ENCODE data around the gene SH3PXD2A. TPM values are rescaled to one million over a fixed set of nuclear protein-coding genes. Genes with fewer than 3 reads are reported as not detected.

SH3PXD2A gene
- total RNA-seq, 4 donors from 2014 or later = 26.5 to 56.9 (median 33.3) TPM

DNA sequence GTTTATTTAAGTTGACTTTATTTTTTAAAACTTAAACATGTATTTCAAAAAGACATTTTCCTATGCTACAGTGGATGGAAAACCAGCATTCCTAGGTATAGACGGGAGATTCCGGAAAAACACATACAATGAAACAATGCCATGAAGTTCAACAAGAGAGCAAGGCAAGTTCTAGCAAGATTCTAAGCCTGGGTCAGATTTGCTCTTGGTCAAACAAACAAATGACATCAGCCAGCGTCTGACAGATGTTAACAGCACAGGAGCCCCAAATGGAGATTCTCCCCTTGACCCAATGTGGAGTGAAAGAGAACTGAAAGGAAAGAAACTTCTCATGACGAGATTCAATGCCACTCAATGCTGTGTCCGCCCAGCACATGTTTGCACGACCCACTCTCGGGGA is 212.0 kb downstream of the SH3PXD2A start:
- intact Hi-C loops (cut with DNase I; ENCODE audit: low total_unique reads) (no loop called here), in situ Hi-C loops (cut with MboI; ENCODE audit: low pct_ligation_motif_present in 1 of 4, low pct_unique_long_range_greater_than_20kb in 1 of 4, low sequenced_read_pairs in 3 of 4) (no loop called here)
- WGBS, 2 donors (ENCODE audit: low coverage in 1 of 2) = 89 to 90% methylated on average over 7 of the region's 7 CpGs
- Histone ChIP-seq H3K9me3 (no peaks in the 10 kb centered on the region), H3K36me3 (no peaks in the 10 kb centered on the region), H3K4me3 (no peak overlapping the region), H3K27me3 (no peaks in the 10 kb centered on the region), H3K4me1 (peaks cover 5 to 35% (median 16%) of the 10 kb centered on the region in 4 donors), H3K27ac (peak overlapping the region; percentile 18 to 28 (median 27))
- TF ChIP-seq POLR2A (IDR thresholded peaks at IDR 0.05) = no peak
- no peak for TF ChIP-seq EP300 (IDR thresholded peaks at IDR 0.05; ENCODE audit: low read depth)
- TF ChIP-seq, protein P1, sequence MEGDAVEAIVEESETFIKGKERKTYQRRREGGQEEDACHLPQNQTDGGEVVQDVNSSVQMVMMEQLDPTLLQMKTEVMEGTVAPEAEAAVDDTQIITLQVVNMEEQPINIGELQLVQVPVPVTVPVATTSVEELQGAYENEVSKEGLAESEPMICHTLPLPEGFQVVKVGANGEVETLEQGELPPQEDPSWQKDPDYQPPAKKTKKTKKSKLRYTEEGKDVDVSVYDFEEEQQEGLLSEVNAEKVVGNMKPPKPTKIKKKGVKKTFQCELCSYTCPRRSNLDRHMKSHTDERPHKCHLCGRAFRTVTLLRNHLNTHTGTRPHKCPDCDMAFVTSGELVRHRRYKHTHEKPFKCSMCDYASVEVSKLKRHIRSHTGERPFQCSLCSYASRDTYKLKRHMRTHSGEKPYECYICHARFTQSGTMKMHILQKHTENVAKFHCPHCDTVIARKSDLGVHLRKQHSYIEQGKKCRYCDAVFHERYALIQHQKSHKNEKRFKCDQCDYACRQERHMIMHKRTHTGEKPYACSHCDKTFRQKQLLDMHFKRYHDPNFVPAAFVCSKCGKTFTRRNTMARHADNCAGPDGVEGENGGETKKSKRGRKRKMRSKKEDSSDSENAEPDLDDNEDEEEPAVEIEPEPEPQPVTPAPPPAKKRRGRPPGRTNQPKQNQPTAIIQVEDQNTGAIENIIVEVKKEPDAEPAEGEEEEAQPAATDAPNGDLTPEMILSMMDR (IDR thresholded peaks at IDR 0.05) = no peak
- no peak for TF ChIP-seq POLR2AphosphoS5 (IDR thresholded peaks at IDR 0.05)
- no peak for DNase-seq

DNA sequence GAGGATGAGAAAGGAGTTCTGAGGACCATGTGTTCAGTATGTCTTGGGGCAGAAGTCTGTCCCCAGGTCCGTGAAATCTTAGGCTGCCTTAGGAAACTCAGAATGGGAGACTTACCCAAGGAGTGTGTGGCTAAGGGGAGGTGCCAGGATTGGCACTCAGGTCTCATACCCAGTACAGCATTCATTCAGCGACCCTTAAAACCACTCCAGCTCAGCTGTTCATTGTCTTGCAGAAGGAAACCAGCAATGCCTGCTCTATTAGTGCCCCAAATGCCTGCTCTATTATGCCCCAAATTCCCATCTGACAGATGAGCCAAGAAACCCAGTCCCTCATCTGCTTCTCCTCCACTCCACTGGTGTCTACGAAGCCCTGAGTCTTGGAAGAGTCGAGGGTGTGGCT is 214.1 kb downstream of the SH3PXD2A start:
- intact Hi-C loops (cut with DNase I; ENCODE audit: low total_unique reads) = no loop called here
- no peaks in the 10 kb centered on the region for H3K36me3 ChIP-seq
- DNase-seq = no peak
- H3K9me3 ChIP-seq = no peaks in the 10 kb centered on the region
- H3K4me3 ChIP-seq = no peak overlapping the region
- peaks cover 24 to 48% (median 26%) of the 10 kb centered on the region in 4 donors for H3K4me1 ChIP-seq
- no peak overlapping the region for H3K27ac ChIP-seq
- in situ Hi-C loops (cut with MboI; ENCODE audit: low pct_ligation_motif_present in 1 of 4, low pct_unique_long_range_greater_than_20kb in 1 of 4, low sequenced_read_pairs in 3 of 4) = no loop called here
- H3K27me3 ChIP-seq = no peaks in the 10 kb centered on the region
- no peak for TF ChIP-seq EP300 (IDR thresholded peaks at IDR 0.05; ENCODE audit: low read depth)
- TF ChIP-seq, protein P1 (IDR thresholded peaks at IDR 0.05) = no peak
- no peak for TF ChIP-seq POLR2A (IDR thresholded peaks at IDR 0.05)
- no peak for TF ChIP-seq POLR2AphosphoS5 (IDR thresholded peaks at IDR 0.05)
- WGBS, 2 donors (ENCODE audit: low coverage in 1 of 2) = 60 to 78% methylated on average over 1 to 4 of the region's 4 CpGs

DNA sequence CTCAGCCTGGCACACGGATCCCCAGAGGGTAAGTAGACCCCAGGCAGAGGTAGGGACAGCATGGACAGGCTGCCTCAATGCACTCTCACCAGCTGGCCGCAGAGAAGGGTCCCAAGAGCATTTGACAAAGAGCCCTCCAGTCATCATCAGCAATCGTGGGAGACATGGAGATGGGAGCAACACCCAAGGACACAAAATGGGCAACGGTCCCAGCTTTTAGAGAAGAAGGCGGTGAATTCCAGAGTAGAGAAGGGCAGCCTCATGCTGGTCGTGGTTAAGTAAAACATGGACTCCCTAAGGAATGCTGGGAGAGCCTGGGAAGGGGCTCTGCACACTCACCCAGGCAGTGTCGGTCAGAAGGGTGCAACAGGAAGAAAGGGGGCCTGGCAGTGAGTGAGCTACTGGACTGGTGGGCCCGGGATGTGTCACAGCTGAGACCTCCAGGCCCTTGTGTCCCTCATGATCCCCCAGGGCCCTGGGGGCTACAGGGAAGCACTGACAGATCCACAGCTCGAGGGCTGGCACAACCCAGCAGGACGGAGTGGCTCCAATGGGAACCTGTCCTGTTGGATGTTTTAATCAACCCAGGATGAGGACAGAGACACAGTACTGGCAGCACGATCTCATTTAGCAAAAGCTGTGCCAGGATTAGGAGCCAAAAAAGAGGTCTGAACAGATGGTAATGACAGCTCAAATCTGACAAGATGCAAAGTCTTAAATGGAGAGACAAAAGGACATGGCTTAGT is 214.8 kb downstream of the SH3PXD2A start:
- intact Hi-C loops (cut with DNase I; ENCODE audit: low total_unique reads) (no loop called here), in situ Hi-C loops (cut with MboI; ENCODE audit: low pct_ligation_motif_present in 1 of 4, low pct_unique_long_range_greater_than_20kb in 1 of 4, low sequenced_read_pairs in 3 of 4) (no loop called here)
- 64 to 80% methylated on average over 4 to 11 of the region's 11 CpGs for WGBS, 2 donors (ENCODE audit: low coverage in 1 of 2)
- no peak for TF ChIP-seq POLR2AphosphoS5 (IDR thresholded peaks at IDR 0.05)
- TF ChIP-seq POLR2A (IDR thresholded peaks at IDR 0.05) = no peak
- TF ChIP-seq, protein P1 (IDR thresholded peaks at IDR 0.05) = no peak
- no peak for TF ChIP-seq EP300 (IDR thresholded peaks at IDR 0.05; ENCODE audit: low read depth)
- peaks cover 24 to 46% (median 26%) of the 10 kb centered on the region in 4 donors for H3K4me1 ChIP-seq
- no peaks in the 10 kb centered on the region for H3K9me3 ChIP-seq
- no peak for DNase-seq
- H3K27me3 ChIP-seq = no peaks in the 10 kb centered on the region
- no peak overlapping the region for H3K4me3 ChIP-seq
- peak overlapping the region in 3 of 4 donors; percentile 28 to 48 (median 39) for H3K27ac ChIP-seq
- H3K36me3 ChIP-seq = no peaks in the 10 kb centered on the region

GRCh38 chr10:103638948-103639347 is 216.4 kb downstream of the SH3PXD2A start:
- WGBS, 2 donors (ENCODE audit: low coverage in 1 of 2) = 77 to 96% methylated on average over 4 to 8 of the region's 8 CpGs
- Histone ChIP-seq H3K4me1 (peaks cover 22 to 40% (median 24%) of the 10 kb centered on the region in 4 donors), H3K27me3 (no peaks in the 10 kb centered on the region), H3K4me3 (no peak overlapping the region), H3K36me3 (no peaks in the 10 kb centered on the region), H3K9me3 (no peaks in the 10 kb centered on the region), H3K27ac (peak overlapping the region; percentile 69 to 85 (median 76))
- intact Hi-C loops (cut with DNase I; ENCODE audit: low total_unique reads) (no loop called here), in situ Hi-C loops (cut with MboI; ENCODE audit: low pct_ligation_motif_present in 1 of 4, low pct_unique_long_range_greater_than_20kb in 1 of 4, low sequenced_read_pairs in 3 of 4) (no loop called here)
- DNase-seq = no peak
- no peak for TF ChIP-seq POLR2AphosphoS5 (IDR thresholded peaks at IDR 0.05)
- TF ChIP-seq EP300 (IDR thresholded peaks at IDR 0.05; ENCODE audit: low read depth) = no peak
- TF ChIP-seq, protein P1 (IDR thresholded peaks at IDR 0.05) = no peak
